ENCODE results near the gene MRFAP1L1. TPM values are rescaled to one million over a fixed set of nuclear protein-coding genes. Genes with fewer than 3 reads are reported as not detected.

MRFAP1L1 gene
- total RNA-seq, 1 donor from 2014 or later, result 43.0 TPM

- Mint-ChIP-seq H3K4me3 (ENCODE audit: unreplicated experiment) (no peak overlapping the region), H3K36me3 (ENCODE audit: low read depth, unreplicated experiment) (peaks cover under 1% of the 10 kb centered on the region), H3K4me1 (ENCODE audit: unreplicated experiment) (peaks cover 13% of the 10 kb centered on the region), H3K27ac (ENCODE audit: unreplicated experiment) (no peak overlapping the region), H3K27me3 (ENCODE audit: unreplicated experiment) (peaks cover 8% of the 10 kb centered on the region), H3K9me3 (ENCODE audit: unreplicated experiment) (no peaks in the 10 kb centered on the region)
- no peak for DNase-seq (ENCODE audit: low spot score)
- no peak for TF ChIP-seq CTCF (IDR thresholded peaks at IDR 0.05; ENCODE audit: unreplicated experiment)
Observed at GRCh38 chr4:6692806-6693205, 16.9 kb downstream of the MRFAP1L1 start.

GRCh38 chr4:6692379-6692778 lies 17.3 kb downstream of the MRFAP1L1 start:
- Mint-ChIP-seq H3K4me1 (ENCODE audit: unreplicated experiment) (peaks cover 13% of the 10 kb centered on the region), H3K4me3 (ENCODE audit: unreplicated experiment) (no peak overlapping the region), H3K27ac (ENCODE audit: unreplicated experiment) (no peak overlapping the region), H3K36me3 (ENCODE audit: low read depth, unreplicated experiment) (peaks cover 4% of the 10 kb centered on the region), H3K27me3 (ENCODE audit: unreplicated experiment) (peaks cover 8% of the 10 kb centered on the region), H3K9me3 (ENCODE audit: unreplicated experiment) (no peaks in the 10 kb centered on the region)
- TF ChIP-seq CTCF (IDR thresholded peaks at IDR 0.05; ENCODE audit: unreplicated experiment), result no peak
- DNase-seq (ENCODE audit: low spot score), result no peak

GRCh38 chr4:6689506-6689960 lies 20.1 kb downstream of the MRFAP1L1 start:
- peaks cover 11% of the 10 kb centered on the region for H3K27me3 Mint-ChIP-seq (ENCODE audit: unreplicated experiment)
- H3K4me1 Mint-ChIP-seq (ENCODE audit: unreplicated experiment), result peaks cover 9% of the 10 kb centered on the region
- no peak for DNase-seq (ENCODE audit: low spot score)
- H3K4me3 Mint-ChIP-seq (ENCODE audit: unreplicated experiment), result no peak overlapping the region
- TF ChIP-seq CTCF (IDR thresholded peaks at IDR 0.05; ENCODE audit: unreplicated experiment), result no peak
- H3K27ac Mint-ChIP-seq (ENCODE audit: unreplicated experiment), result no peak overlapping the region
- no peaks in the 10 kb centered on the region for H3K9me3 Mint-ChIP-seq (ENCODE audit: unreplicated experiment)
- H3K36me3 Mint-ChIP-seq (ENCODE audit: low read depth, unreplicated experiment), result peaks cover 9% of the 10 kb centered on the region

GRCh38 chr4:6688879-6689505 lies 20.7 kb downstream of the MRFAP1L1 start:
- no peak for DNase-seq (ENCODE audit: low spot score)
- Mint-ChIP-seq H3K9me3 (ENCODE audit: unreplicated experiment) (no peaks in the 10 kb centered on the region), H3K4me1 (ENCODE audit: unreplicated experiment) (peaks cover 6% of the 10 kb centered on the region), H3K27ac (ENCODE audit: unreplicated experiment) (no peak overlapping the region), H3K36me3 (ENCODE audit: low read depth, unreplicated experiment) (peaks cover 9% of the 10 kb centered on the region), H3K4me3 (ENCODE audit: unreplicated experiment) (no peak overlapping the region), H3K27me3 (ENCODE audit: unreplicated experiment) (peaks cover 11% of the 10 kb centered on the region)
- no peak for TF ChIP-seq CTCF (IDR thresholded peaks at IDR 0.05; ENCODE audit: unreplicated experiment)
